Endothelial cell (in vitro differentiated cells): ENCODE data around the gene MYO10. TPM values are rescaled to one million over a fixed set of nuclear protein-coding genes. Genes with fewer than 3 reads are reported as not detected.
A peak's percentile ranks its signal among the peaks of the same experiment; 100 is the strongest.

Experiments used
- DNase-seq: peaks from one replicate; pipeline ENCODE4 v3.0.0; 2021; ENCODE audit warnings: low spot score
- H3K27ac Mint-ChIP-seq: one replicate; pipeline ENCODE4 v1.8.0; 2021; ENCODE audit warnings: mixed read lengths, inconsistent platforms; ENCODE audit not compliant: unreplicated experiment
- H3K27me3 Mint-ChIP-seq: one replicate; pipeline ENCODE4 v1.8.0; 2021; ENCODE audit warnings: mild to moderate bottlenecking, moderate library complexity, mixed read lengths, inconsistent platforms; ENCODE audit not compliant: unreplicated experiment
- H3K36me3 Mint-ChIP-seq: one replicate; pipeline ENCODE4 v1.8.0; 2021; ENCODE audit warnings: mild to moderate bottlenecking, low read depth, mixed read lengths, inconsistent platforms; ENCODE audit not compliant: unreplicated experiment
- H3K4me1 Mint-ChIP-seq: one replicate; pipeline ENCODE4 v1.8.0; 2021; ENCODE audit warnings: mild to moderate bottlenecking, mixed read lengths, inconsistent platforms; ENCODE audit not compliant: unreplicated experiment
- H3K4me3 Mint-ChIP-seq: one replicate; pipeline ENCODE4 v1.8.0; 2021; ENCODE audit warnings: mild to moderate bottlenecking, mixed read lengths, inconsistent platforms; ENCODE audit not compliant: unreplicated experiment
- H3K9me3 Mint-ChIP-seq: one replicate; pipeline ENCODE4 v1.8.0; 2021; ENCODE audit warnings: mixed read lengths, inconsistent platforms; ENCODE audit not compliant: unreplicated experiment
- CTCF ChIP-seq: fragments of 200-600 bp; sonication (generic); IDR thresholded peaks from one replicate; pipeline ENCODE4 v1.5.0; 2021; ENCODE audit warnings: antibody characterized with exemption; ENCODE audit not compliant: unreplicated experiment
- total RNA-seq: library from RNA; stranded (reverse); fragmentation: NEBNext Ultra II Directional; extraction: Animal tissue kit (Norgen Biotek cat#: 25700); gene quantifications from one replicate; pipeline ENCODE4 v1.2.1, GENCODE V29; 2021; ENCODE audit not compliant: unreplicated experiment

Gene MYO10
- total RNA-seq, 1 donor from 2014 or later = 132 TPM

DNA sequence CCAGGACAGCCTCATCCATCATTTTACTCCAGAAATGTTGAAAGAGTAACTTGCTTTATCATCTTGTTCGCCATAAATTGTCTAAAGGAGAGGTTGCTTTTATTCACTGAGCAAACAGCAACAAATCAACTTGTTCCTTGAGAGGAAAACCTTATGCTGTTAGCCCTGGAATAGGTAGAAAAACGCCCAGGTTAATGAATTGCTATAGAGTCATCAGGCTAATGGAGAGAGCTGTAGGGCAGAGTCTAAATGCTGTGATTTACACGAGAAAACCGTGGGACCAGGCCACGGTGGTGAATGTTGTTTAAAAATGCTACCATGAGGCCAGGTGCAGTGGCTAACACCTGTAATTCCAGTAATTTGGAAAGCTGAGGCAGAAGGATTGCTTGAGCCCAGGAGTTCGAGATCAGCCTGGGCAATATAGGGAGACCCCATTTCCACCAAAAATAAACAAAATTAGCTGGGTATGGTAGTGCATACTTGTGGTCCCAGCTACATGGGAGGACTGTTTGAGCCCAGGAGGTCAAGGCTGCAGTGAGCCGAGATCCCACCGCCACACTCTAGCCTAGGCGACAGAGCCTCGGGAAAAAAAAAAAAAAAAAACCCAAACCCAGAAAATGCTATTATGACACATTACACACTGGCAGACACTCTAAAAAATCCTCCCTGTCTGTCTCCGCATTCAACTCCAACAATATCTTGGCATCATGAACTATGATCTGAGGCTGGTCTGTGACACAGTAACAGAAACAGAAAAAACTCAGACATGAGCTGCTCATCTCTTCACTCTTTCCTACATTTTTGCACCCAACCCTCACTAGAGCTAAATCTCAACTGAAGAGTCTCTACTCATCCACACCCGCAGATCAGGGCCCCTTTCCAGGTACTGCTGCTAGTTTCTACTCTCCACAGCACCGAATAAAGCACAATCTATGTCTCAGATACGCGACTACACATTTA is 200.7 kb downstream of the MYO10 start:
- TF ChIP-seq CTCF = no peak
- no peak for DNase-seq
- Mint-ChIP-seq H3K36me3 (peaks cover 53% of the 10 kb centered on the region), H3K27ac (peak overlapping the region; percentile 96), H3K9me3 (no peaks in the 10 kb centered on the region), H3K27me3 (peaks cover 40% of the 10 kb centered on the region), H3K4me1 (peaks cover 75% of the 10 kb centered on the region), H3K4me3 (peak overlapping the region; percentile 59)

DNA sequence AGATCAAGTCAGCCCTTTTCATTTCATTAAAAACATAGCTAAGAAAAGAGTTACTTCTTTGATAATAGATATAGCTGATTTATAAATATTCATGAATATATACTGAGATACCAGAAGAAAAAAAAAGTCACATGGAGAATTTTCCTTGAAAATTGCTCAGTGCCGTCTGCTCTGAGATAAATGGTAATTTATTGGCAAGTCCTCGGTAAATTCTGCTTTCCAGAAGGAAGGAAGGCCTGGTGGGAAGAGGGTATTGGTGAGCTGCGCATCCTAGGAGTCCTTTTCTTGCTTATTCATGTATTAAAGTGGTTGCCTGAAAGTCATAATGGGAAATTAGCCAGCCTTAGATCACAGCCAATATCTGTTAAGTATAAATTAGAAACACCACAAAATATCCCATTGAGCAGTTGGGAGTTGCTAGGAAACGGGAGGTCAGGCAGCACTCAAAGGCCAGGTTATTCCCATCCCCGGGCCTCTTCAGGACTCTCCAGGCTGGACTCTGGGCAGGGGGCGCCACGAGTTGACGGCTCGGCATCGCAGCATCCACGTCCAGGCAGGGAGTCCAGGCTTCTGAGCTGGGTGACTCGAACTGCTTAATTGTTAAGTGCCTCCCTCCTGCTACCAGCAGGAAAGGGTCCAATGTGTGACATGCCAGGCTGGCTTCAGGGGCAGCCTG is 202.6 kb downstream of the MYO10 start:
- Mint-ChIP-seq H3K9me3 (no peaks in the 10 kb centered on the region), H3K4me3 (no peak overlapping the region), H3K4me1 (peaks cover 78% of the 10 kb centered on the region), H3K27ac (peak overlapping the region; percentile 74), H3K27me3 (peaks cover 50% of the 10 kb centered on the region), H3K36me3 (peaks cover 51% of the 10 kb centered on the region)
- TF ChIP-seq CTCF = no peak
- DNase-seq = no peak

DNA sequence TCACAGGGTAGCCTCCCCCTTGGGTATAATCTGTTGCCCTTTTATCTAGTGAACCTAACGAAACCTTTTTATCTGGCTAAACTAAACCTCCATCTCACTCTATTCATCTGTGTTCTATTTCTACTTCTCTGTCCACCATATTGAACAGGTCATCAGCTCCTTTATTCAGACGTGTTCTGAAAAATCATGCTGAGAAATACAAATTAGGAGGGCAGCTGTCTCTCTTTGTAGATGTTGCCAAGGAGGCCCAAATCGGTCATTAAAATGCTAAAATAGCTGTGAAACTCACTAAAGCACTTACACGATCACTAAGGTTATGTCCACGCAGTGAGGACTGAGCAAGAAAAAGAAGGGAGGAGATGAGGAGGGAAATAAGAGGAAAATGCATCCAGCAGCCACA is 203.7 kb downstream of the MYO10 start:
- H3K36me3 Mint-ChIP-seq = peaks cover 44% of the 10 kb centered on the region
- H3K27me3 Mint-ChIP-seq = peaks cover 48% of the 10 kb centered on the region
- H3K4me3 Mint-ChIP-seq = peak overlapping the region; percentile 30
- no peak for TF ChIP-seq CTCF
- no peak for DNase-seq
- peaks cover 78% of the 10 kb centered on the region for H3K4me1 Mint-ChIP-seq
- no peaks in the 10 kb centered on the region for H3K9me3 Mint-ChIP-seq
- peak overlapping the region; percentile 73 for H3K27ac Mint-ChIP-seq

DNA sequence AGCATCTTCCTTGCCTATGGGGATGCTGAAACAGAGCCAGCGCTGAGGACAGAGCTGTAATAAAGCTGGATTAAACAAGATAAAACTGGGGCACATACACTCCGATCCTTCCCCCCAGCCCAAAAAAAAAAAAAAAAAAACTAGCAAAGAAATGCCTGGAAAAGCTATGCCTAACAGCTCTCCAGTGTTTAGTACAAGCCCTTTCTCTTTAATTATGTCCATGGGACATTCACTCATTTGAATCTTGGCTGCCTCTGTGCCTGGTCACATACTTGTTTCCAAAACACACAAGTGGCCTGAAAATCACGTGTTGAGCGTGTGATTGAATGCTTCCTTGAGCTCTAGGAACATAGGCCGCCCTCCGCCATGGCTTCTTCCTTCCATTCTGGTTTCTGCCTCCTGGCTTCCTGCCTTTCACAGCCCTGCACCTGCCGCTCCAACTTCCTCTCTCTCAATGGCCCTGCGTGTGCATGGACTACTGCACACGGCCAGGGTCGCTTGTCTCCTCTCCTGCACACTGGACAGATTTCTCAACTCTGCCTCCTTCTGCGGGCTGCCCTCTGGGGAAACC is 208.2 kb downstream of the MYO10 start:
- peaks cover 79% of the 10 kb centered on the region for H3K4me1 Mint-ChIP-seq

More for the DNA sequence above, 208.2 kb downstream of the MYO10 start:
- peak overlapping the region; percentile 97 for H3K27ac Mint-ChIP-seq
- TF ChIP-seq CTCF = no peak
- H3K9me3 Mint-ChIP-seq = no peaks in the 10 kb centered on the region
- H3K27me3 Mint-ChIP-seq = peaks cover 31% of the 10 kb centered on the region
- peak; percentile 53 for DNase-seq
- peak overlapping the region; percentile 52 for H3K4me3 Mint-ChIP-seq
- peaks cover 37% of the 10 kb centered on the region for H3K36me3 Mint-ChIP-seq
